HFF-Myc (cell line): ENCODE data around the gene CACNA1C.

Experiments used
- DNase-seq: peaks from one replicate; pipeline ENCODE4 v3.0.0-alpha.2; 2011; ENCODE audit warnings: low read depth; ENCODE audit errors: extremely low read depth
- H3K4me3 ChIP-seq: replicated peaks from 2 replicates; pipeline ENCODE4 v1.5.1; 2011; ENCODE audit warnings: low read depth, mild to moderate bottlenecking, control low read depth, low read length
- CTCF ChIP-seq: IDR thresholded peaks from 2 replicates; pipeline ENCODE4 v1.5.1; 2012; ENCODE audit warnings: mild to moderate bottlenecking, low read depth, low read length, control low read depth; ENCODE audit errors: missing control alignments

Gene CACNA1C

GRCh38 chr12:2637371-2637770, 584.6 kb downstream of the CACNA1C start:
- TF ChIP-seq CTCF: no peak
- no peak for DNase-seq
- no peak overlapping the region for H3K4me3 ChIP-seq

- H3K4me3 ChIP-seq: no peak overlapping the region
- TF ChIP-seq CTCF: no peak
- no peak for DNase-seq
Measured at GRCh38 chr12:2638273-2639019, 585.7 kb downstream of the CACNA1C start.

GRCh38 chr12:2639020-2639298, 586.2 kb downstream of the CACNA1C start:
- no peak overlapping the region for H3K4me3 ChIP-seq
- TF ChIP-seq CTCF: no peak
- DNase-seq: no peak

- H3K4me3 ChIP-seq: no peak overlapping the region
- peak; percentile 32 for DNase-seq
- peak; percentile 38 for TF ChIP-seq CTCF
Measured at GRCh38 chr12:2640281-2640680, 587.5 kb downstream of the CACNA1C start.

- peak; percentile 83 for DNase-seq
- no peak for TF ChIP-seq CTCF
- no peak overlapping the region for H3K4me3 ChIP-seq
Measured at GRCh38 chr12:2640709-2641108, 587.9 kb downstream of the CACNA1C start.

- peak; percentile 64 for TF ChIP-seq CTCF
- DNase-seq: peak; percentile 21
- no peak overlapping the region for H3K4me3 ChIP-seq
Measured at GRCh38 chr12:2641207-2641606, 588.4 kb downstream of the CACNA1C start.

GRCh38 chr12:2641761-2642160, 589.0 kb downstream of the CACNA1C start:
- no peak for DNase-seq
- no peak for TF ChIP-seq CTCF
- no peak overlapping the region for H3K4me3 ChIP-seq
